Heart left ventricle (tissue), 16 donors: Measurements from ENCODE around the gene PRR4. TPM values are rescaled to one million over a fixed set of nuclear protein-coding genes. Genes with fewer than 3 reads are reported as not detected.

Source experiments
- ATAC-seq, 4 donors: fragments of 200-7000 bp; cut with Tn5 transposase; one replicate each; pipeline ENCODE4 v1.9.1; 2020 to 2022; ENCODE audit warnings: moderate library complexity in 4 of 4, mild to moderate bottlenecking in 3 of 4, moderate number of reproducible peaks in 1 of 4
- DNase-seq, 5 donors: peaks; one replicate each; pipeline ENCODE4 v3.0.0-alpha.2; 2020
- H3K27ac ChIP-seq, 12 donors: fragments of 200-600 bp; sonication (generic) in 4 of 12; one replicate each; pipeline versions ENCODE4 v1.5.0 to v1.8.0; 2016 to 2022; ENCODE audit warnings: mild to moderate bottlenecking in 2 of 12
- H3K27me3 ChIP-seq, 9 donors: fragments of 200-600 bp; sonication (generic) in 2 of 9; one replicate each; pipeline versions ENCODE4 v1.5.1 to v1.8.0; 2016 to 2022; ENCODE audit warnings: mild to moderate bottlenecking in 3 of 9
- H3K36me3 ChIP-seq, 9 donors: fragments of 200-600 bp; sonication (generic) in 2 of 9; one replicate each; pipeline versions ENCODE4 v1.5.0 to v1.8.0; 2018 to 2022; ENCODE audit warnings: mild to moderate bottlenecking in 2 of 9
- H3K4me1 ChIP-seq, 12 donors: fragments of 200-600 bp; sonication (generic) in 4 of 12; one replicate each; pipeline versions ENCODE4 v1.5.0 to v1.8.0; 2016 to 2022; ENCODE audit warnings: mild to moderate bottlenecking in 3 of 12
- H3K4me3 ChIP-seq, 12 donors: fragments of 200-600 bp; sonication (generic) in 4 of 12; one replicate each; pipeline versions ENCODE4 v1.5.0 to v1.8.0; 2017 to 2022; ENCODE audit warnings: mild to moderate bottlenecking in 9 of 12, moderate library complexity in 4 of 12
- H3K9me3 ChIP-seq, 12 donors: fragments of 200-600 bp; sonication (generic) in 4 of 12; one replicate each; pipeline versions ENCODE4 v1.5.0 to v1.8.0; 2016 to 2022; ENCODE audit warnings: mild to moderate bottlenecking in 1 of 12
- POLR2A ChIP-seq, 2 donors: fragments of 450-650 bp; IDR thresholded peaks; one replicate each; pipeline ENCODE4 v1.6.1; 2017; ENCODE audit warnings: antibody characterized with exemption in 2 of 2, mild to moderate bottlenecking in 2 of 2, moderate library complexity in 2 of 2
- WGBS, 4 donors: extraction: QIAGEN DNeasy Blood & Tissue Kit in 2 of 4; methylation state at CpG; one replicate each; pipeline versions ENCODE4 v1.1.5 to v1.1.7; 2013 to 2018; 5-methylcytosine and 5-hydroxymethylcytosine counted together
- intact Hi-C, 10 donors: fragments of 100-400 bp; cut with DNase I; formaldehyde crosslinking; loops; one replicate each; pipeline versions ENCODE4 v1.11.1 to v1.14.2; 2022
- polyA plus RNA-seq, 2 donors: library from polyadenylated mRNA; stranded (reverse); fragments of 200-250 nt; gene quantifications; one replicate each; pipeline ENCODE4 v1.2.3, GENCODE V29; 2013
- total RNA-seq, 9 donors: library from RNA; depleted of rRNA in 2 of 9; stranded (reverse); fragments of >200 nt in 2 of 9; fragmentation: NEBNext Ultra II Directional in 3 of 9; extraction: Animal tissue kit (Norgen Biotek cat#: 25700) in 3 of 9; gene quantifications; one replicate each; pipeline versions ENCODE4 v1.1.0 to v1.2.4, GENCODE V29; 2016 to 2023
- TF ChIP-seq, protein P1 (sequence below), 12 donors: fragments of 200-600 bp; sonication (generic) in 4 of 12; IDR thresholded peaks; one replicate each; pipeline versions ENCODE4 v1.5.0 to v1.8.0; 2018 to 2022; ENCODE audit warnings: antibody characterized with exemption in 12 of 12, mild to moderate bottlenecking in 5 of 12
- donor health status: ischemic (EF 13 %, LVEDD 7.1; RV severe dilation, severe dysfunction).
- donor health status: healthy with polysubstance abuse.
- donor health status: DM: no; HTN: yes; CAD: no.
- donor health status: DM: no; HTN: no; CAD: no.
- donor health status: ischemic (EF 25% LVEDD 6.9; RV normal size, moderate dysfunction).
- donor health status: ischemic (EF 25% LVEDD 5.7; RV mildly dilated, moderate dysfunction).
- donor health status: healthy.
- donor health status: DM: yes; HTN: yes; CAD: no.
- donor health status: ischemic (EF 35%, LVEDD 5.7; RV mildly dilated, moderate dysfunction).
- donor health status: nonischemic (EF 11% LVEDD 7.7; RV severe dilation, severe dysfunction).
- donor health status: DM: yes; HTN: yes; CAD: no.
- donor health status: PGD.
- donor health status: ischemic (EF 29% LVEDD 5.4; RV normal size, mild dysfunction).
- donor health status: nonischemic (EF 23%, LVEDD 6.1; RV moderate dilation, normal function).

PRR4 gene
- total and polyA plus RNA-seq, 11 donors, result 0.85 to 5.5 (median 2.1) TPM; not detected in 2

DNA sequence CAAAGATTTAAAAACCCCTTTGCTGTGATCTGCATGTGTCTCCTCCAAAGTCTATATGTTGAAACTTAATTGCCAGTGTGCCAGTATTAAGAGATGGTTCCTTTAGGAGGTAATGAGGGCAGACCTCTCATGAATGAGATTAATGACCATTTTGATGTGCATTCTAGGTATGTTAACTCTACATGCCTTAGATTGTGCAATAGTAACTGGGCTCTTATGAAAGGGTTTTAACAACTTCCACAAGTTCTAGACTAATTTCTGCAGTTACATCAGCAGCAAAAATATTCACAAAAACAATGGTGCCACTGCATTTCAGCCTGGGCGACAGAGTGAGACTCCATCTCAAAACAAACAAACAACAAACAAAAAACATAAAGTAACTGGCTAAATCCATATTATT is 19.3 kb downstream of the PRR4 start:
- no peak overlapping the region for H3K4me3 ChIP-seq
- no peak for DNase-seq
- 90 to 99% (median 97%) methylated on average over 1 of the region's 1 CpG for WGBS, 4 donors
- ATAC-seq, result no peak
- TF ChIP-seq POLR2A (IDR thresholded peaks at IDR 0.05), result no peak
- TF ChIP-seq, protein P1, sequence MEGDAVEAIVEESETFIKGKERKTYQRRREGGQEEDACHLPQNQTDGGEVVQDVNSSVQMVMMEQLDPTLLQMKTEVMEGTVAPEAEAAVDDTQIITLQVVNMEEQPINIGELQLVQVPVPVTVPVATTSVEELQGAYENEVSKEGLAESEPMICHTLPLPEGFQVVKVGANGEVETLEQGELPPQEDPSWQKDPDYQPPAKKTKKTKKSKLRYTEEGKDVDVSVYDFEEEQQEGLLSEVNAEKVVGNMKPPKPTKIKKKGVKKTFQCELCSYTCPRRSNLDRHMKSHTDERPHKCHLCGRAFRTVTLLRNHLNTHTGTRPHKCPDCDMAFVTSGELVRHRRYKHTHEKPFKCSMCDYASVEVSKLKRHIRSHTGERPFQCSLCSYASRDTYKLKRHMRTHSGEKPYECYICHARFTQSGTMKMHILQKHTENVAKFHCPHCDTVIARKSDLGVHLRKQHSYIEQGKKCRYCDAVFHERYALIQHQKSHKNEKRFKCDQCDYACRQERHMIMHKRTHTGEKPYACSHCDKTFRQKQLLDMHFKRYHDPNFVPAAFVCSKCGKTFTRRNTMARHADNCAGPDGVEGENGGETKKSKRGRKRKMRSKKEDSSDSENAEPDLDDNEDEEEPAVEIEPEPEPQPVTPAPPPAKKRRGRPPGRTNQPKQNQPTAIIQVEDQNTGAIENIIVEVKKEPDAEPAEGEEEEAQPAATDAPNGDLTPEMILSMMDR (IDR thresholded peaks at IDR 0.05), result no peak
- H3K27ac ChIP-seq, result no peak overlapping the region
- intact Hi-C loops, result no loop called here
- no peaks in the 10 kb centered on the region for H3K36me3 ChIP-seq
- no peaks in the 10 kb centered on the region for H3K4me1 ChIP-seq
- no peaks in the 10 kb centered on the region for H3K27me3 ChIP-seq
- H3K9me3 ChIP-seq, result no peaks in the 10 kb centered on the region

DNA sequence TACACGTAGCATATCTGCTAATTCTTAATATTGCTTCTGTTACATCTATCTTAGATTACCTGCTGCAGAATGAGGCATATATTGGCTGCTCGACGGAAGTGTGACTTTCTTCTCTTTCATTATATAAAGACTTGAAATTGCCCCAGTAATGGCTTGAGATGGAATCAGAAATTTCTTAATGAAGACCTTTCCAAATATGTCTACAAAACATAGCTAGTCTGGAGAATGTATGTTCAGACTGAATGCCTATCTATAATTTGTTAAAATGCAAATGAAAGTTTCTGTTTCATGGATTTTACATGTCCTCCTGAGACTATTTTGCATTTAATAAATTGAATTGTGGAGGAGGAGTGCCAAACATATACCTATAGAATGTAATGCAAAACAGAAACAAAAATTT is 23.0 kb downstream of the PRR4 start, which contains the start of gene TAS2R10:
Gene TAS2R10 (minus strand): TSS at position 101 of the 400 bp plus-strand sequence. CDS start 89 bp downstream, at position 12.
- H3K4me3 ChIP-seq, result no peak within 1 kb of the TSS
- no peaks in the 10 kb centered on the region for H3K4me1 ChIP-seq
- WGBS, 4 donors, result 88 to 95% (median 92%) methylated on average over 3 of the region's 3 CpGs
- intact Hi-C loops, result no loop called here
- no peak for TF ChIP-seq POLR2A (IDR thresholded peaks at IDR 0.05)
- TF ChIP-seq, protein P1 (IDR thresholded peaks at IDR 0.05), result no peak
- no peak for ATAC-seq
- H3K9me3 ChIP-seq, result no peaks in the 10 kb centered on the region
- no peaks in the 10 kb centered on the region for H3K36me3 ChIP-seq
- no peak within 1 kb of the TSS for H3K27ac ChIP-seq
- H3K27me3 ChIP-seq, result no peaks in the 10 kb centered on the region
- DNase-seq, result no peak

DNA sequence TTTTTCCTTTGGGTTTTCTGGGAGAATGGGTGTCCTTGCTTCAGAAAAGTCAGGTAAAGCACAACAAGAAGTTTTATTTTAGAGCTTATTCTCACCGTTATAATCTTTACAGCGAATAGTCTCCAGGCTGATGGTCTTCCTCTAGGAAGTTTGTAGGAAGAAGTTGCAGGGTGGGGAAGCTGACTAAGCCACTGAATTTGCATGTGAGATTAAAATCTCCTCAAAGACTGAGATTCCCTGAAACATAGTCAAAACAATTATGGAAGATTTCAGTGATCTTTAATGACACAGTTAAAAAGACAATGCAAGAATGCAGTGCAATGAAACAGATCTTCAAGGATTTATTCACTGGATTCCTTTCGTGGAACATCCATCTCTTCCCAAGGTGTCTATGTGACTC is 24.3 kb downstream of the PRR4 start:
- Histone ChIP-seq H3K4me3 (no peak overlapping the region), H3K9me3 (no peaks in the 10 kb centered on the region), H3K36me3 (no peaks in the 10 kb centered on the region), H3K4me1 (no peaks in the 10 kb centered on the region), H3K27me3 (no peaks in the 10 kb centered on the region), H3K27ac (no peak overlapping the region)
- DNase-seq, result no peak
- intact Hi-C loops, result no loop called here
- WGBS, 4 donors, result 83 to 87% (median 85%) methylated on average over 3 of the region's 3 CpGs
- no peak for ATAC-seq
- TF ChIP-seq POLR2A (IDR thresholded peaks at IDR 0.05), result no peak
- TF ChIP-seq, protein P1 (IDR thresholded peaks at IDR 0.05), result no peak

DNA sequence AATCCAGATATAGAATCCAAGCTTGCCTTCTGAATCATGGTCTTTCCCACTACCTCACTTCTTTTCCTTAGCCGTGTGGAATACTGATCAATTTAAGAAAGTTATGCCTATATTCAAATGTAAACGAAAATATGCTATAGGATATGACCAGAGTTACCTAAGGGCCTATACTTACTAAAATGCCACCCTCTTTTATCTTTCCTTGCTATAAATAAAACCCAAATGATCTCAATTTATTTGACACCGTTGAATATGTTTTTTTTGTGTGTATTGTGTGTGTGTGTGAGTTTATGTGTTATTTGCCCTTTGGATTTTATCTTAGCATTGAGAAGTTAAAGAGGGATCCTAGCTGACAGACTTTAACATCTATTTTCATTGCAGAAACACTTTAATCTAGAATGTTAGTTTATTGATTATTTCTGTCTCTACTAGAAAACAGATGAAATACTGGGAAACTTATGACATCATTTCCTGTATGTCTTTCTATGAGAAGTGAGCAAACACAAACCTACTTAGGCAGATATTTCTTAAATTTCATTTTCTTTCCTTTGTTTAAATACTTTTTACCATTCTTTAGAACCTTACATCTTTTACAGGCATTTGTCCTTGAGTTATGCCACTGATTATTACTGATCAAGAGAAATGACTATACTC is 37.3 kb downstream of the PRR4 start:
- no peak overlapping the region for H3K27ac ChIP-seq
- intact Hi-C loops, result no loop called here
- DNase-seq, result no peak

More for the DNA sequence above, 37.3 kb downstream of the PRR4 start:
- Histone ChIP-seq H3K27me3 (no peaks in the 10 kb centered on the region), H3K4me3 (no peak overlapping the region), H3K36me3 (no peaks in the 10 kb centered on the region), H3K9me3 (peaks cover 0 to 9% (median 0%) of the 10 kb centered on the region in 12 donors), H3K4me1 (no peaks in the 10 kb centered on the region)
- no peak for ATAC-seq
- TF ChIP-seq, protein P1 (IDR thresholded peaks at IDR 0.05), result no peak
- TF ChIP-seq POLR2A (IDR thresholded peaks at IDR 0.05), result no peak
- 80 to 85% (median 82%) methylated on average over 3 of the region's 3 CpGs for WGBS, 4 donors
